ENCODE results near the gene ADGRB3.
A peak's percentile ranks its signal among the peaks of the same experiment; 100 is the strongest.
"Not testable (repeated sequence)": the region's sequence is repeated elsewhere in the genome, so short reads cannot be mapped to it uniquely, and the experiment has no call there.

The ADGRB3 gene

DNA sequence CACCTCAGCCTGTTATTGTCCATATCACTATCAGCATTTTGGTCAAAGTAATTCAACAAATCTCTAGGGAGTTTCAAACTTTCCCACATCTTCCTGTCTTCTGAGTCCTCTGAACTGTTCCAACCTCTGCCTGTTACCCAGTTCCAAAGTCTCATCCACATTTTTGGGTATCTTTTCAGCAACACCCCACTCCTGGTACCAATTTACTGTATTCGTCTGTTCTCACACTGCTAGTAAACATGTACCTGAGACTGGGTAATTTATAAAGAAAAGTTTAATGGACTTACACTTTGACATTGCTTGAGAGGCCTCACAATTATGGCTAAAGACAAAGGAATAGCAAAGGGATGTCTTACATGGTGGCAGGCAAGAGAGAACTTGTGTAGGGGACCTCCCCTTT lies 224.2 kb downstream of the ADGRB3 start:
- DNase-seq: no peak

GRCh38 chr6:68868646-68869045 lies 233.6 kb downstream of the ADGRB3 start:
- DNase-seq: no peak

GRCh38 chr6:68873236-68873635 lies 238.2 kb downstream of the ADGRB3 start:
- DNase-seq: no peak

GRCh38 chr6:68874747-68875146 lies 239.7 kb downstream of the ADGRB3 start:
- no peak for DNase-seq

DNA sequence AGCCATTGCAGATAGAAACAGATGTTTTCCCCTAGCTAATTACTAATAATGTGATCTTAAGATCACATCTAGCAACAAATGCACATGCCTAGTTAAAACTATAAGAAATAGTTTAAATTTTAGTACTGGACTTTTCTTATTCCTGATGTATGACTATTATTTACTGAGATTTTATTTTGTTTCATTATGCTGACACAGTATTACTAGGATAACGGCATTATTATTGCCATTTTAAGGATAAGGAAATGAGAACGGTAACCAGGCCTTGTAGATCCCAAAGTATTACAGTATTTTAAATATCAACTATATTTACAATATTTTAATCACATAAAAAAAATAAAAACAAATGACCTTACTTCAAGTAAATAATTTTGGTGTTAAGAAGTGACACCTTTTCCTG lies 240.3 kb downstream of the ADGRB3 start:
- DNase-seq: no peak

DNA sequence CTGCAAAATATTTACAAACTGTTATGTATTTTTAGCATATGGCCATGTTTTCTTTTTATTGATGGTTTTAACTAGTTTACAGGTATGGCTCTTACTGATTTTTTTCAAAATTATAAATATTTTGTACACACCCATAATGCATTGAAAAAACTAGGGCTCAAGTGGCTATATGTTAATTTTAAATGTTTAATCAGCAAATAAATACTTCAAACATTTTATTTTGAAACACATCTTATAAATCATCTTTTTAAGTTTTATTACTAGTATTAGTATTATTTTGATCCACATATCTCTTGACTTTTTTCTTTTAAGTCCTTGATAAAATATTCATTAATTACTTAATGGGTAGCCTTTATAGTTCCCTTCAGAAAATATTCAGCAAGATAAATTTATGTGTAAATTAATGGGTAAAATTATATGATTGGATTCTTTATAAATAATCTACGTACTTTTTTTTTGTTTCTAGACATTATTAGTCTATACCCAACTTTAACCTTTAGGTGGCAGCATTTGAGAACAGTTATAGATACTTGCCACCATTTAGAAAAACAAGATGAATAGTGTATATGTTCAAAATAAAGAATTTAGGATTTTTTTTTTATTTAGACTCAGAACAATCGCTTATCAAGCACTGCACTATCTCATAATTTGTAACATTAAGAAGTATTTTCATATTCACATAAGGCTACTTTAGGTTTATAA lies 241.9 kb downstream of the ADGRB3 start:
- peak; percentile 23 for DNase-seq

DNA sequence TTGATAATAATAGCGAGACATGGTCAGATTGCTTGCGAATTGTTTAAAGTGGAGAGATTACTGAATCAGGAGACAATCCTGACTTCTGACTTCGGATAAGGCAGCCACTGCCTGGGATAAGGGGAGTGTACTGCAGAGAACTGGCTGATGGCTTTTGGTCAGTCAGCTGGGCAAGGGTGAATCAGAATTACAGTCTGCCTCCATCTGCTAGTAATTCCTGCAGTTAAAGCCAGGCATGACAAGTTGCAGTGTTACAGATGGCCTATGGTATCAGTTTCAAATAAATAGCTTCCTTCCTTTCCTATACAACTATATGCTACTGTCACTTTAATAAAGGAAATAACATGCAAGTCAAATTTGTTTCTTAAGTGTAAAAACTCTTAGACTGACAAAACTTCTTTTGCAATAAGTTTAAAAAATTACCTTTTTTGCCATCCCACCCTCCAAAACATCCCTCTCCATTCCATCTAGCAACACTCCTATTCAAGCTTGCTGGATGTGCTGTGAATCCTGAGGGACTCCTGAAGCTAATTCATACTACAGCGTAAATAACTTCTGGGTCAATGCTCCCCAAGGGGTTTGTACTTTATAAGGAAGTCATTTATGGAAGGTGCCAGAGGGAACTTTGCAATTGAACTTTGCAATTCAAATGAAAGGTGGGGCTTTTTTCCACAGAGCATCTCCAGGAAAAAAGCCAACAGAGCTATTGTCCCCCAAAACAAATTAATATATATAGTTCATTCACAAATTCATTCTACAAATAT lies 245.2 kb downstream of the ADGRB3 start:
- no peak for DNase-seq

GRCh38 chr6:68883325-68883724 lies 248.2 kb downstream of the ADGRB3 start:
- not testable (repeated sequence) for DNase-seq

- peak; percentile 3 for DNase-seq
These were observed 256.3 kb downstream of the ADGRB3 start for GRCh38 chr6:68891419-68891818.

GRCh38 chr6:68892452-68892851 lies 257.4 kb downstream of the ADGRB3 start:
- DNase-seq: no peak

GRCh38 chr6:68895929-68896328 lies 260.8 kb downstream of the ADGRB3 start:
- DNase-seq: no peak

DNA sequence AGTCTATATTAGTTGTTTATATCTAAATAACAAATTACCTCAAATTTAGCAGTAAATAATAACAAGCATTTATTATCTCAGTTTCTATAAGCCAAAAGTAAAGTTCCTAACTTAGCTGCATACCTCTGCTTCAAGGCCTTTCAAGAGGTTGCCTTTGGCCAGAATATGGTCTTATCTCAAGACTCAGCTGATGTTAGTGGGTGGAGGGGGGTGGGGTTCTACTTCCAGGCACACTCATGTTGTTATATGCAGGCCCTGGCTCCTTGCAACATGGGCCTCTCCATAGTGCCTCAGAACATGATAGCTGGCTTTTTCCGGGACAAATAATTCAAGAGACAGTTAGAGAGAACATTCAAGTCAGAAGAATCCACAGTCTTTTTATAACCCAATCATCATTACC lies 266.0 kb downstream of the ADGRB3 start:
- DNase-seq: no peak

GRCh38 chr6:68911334-68911733 lies 276.3 kb downstream of the ADGRB3 start:
- DNase-seq: no peak

- no peak for DNase-seq
These were observed 276.7 kb downstream of the ADGRB3 start for GRCh38 chr6:68911811-68912210.

DNA sequence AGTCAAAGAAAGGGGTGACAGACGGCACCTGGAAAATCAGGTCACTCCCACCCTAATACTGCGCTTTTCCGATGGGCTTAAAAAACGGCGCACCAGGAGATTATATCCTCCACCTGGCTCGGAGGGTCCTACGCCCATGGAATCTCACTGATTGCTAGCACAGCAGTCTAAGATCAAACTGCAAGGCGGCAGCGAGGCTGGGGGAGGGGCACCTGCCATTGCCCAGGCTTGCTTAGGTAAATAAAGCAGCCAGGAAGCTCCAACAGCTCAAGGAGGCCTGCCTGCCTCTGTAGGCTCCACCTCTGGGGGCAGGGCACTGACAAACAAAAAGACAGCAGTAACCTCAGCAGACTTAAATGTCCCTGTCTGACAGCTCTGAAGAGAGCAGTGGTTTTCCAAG lies 277.7 kb downstream of the ADGRB3 start:
- DNase-seq: not testable (repeated sequence)

GRCh38 chr6:68915586-68915985 lies 280.5 kb downstream of the ADGRB3 start:
- DNase-seq: no peak

GRCh38 chr6:68919537-68919936 lies 284.5 kb downstream of the ADGRB3 start:
- no peak for DNase-seq

GRCh38 chr6:68941345-68941744 lies 306.3 kb downstream of the ADGRB3 start:
- DNase-seq: no peak

- DNase-seq: no peak
These were observed 312.6 kb downstream of the ADGRB3 start for GRCh38 chr6:68947721-68948120.

DNA sequence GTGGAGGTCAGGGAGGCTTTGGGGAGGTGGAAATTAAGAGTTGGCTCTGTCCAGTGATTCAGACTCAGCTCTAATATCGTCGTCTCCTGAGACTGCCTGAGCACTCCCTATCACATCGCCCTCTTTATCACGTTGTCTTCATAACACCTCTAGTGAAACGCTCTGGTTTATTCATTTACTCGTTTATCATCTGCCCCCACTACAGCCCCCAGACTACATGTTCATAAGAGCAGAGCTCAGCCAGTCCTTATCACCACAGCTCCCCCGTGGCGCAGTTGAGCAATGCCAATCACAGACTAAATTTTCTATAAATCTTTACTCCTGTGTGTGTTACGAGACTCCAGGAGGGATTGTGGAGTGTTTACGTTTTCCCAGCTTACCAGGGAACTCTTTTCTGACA lies 316.2 kb downstream of the ADGRB3 start:
- no peak for DNase-seq

DNA sequence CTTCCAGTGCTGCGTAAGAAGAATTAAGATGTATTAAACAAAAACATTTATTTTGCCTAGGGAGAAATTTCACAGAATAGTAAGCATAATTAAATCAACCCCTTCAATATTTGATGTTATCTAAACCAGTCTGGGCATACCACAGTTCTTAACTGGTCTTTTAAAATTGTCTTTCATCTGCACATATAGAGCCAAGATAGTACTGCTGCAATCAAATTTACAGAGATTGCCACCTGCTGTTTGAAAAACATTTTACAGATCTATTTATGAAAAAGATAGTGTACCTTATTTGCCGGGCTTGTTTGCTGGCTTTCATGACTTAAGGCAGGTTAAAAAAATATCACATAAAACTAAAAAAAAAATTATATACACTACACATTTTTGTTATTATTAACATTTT lies 323.2 kb downstream of the ADGRB3 start:
- DNase-seq: no peak

DNA sequence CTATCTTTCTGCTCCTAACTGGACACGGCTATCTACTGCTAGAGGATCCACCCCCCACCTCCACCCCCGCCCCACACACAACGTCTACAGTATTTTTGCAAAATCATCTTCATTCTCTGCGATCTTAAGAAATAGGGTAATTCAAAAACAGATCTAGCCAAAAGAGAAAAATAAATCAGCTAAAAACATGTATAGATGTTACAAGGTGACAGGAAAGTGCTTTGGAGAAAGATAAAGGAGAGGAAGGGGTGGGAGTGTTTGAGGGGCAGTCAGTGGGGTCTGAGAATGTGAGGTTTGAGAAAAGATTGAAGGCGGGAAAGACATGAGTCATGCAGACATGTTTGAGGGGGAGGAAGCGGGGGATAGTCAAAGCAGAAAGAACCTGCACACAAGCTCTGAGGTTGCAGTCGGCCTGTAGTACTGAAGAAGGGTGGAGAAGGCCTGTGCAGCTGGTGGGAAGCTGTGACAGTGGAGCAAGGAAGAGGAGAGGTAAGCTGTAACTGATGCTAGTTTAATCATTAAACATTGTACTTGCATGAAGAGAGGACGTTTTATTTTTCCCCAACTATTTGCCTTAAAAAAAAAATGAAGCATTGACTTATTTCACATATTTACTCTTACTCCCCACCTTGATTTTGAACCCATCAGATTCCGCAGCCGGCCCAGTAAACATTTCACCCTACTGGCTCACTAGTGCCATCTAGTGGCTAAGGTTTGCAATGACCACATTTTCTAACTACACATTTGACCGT lies 332.6 kb downstream of the ADGRB3 start:
- DNase-seq: peak; percentile 44

DNA sequence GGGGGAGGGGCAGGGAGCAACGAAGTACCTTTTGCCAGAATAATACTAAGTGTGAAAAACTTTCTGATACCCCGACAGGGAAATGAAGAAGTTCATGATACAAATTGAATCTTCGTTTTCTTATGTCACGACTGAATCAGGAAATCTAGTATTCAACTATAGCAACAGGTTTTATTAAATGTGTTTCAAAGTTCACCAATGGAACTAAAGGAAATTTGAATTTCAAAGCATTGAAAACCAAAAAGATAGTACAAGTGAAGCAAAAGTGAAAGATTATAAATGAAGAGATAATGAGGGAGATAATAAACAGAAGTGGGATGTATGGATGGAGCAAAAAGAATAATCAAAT lies 333.2 kb downstream of the ADGRB3 start:
- no peak for DNase-seq

DNA sequence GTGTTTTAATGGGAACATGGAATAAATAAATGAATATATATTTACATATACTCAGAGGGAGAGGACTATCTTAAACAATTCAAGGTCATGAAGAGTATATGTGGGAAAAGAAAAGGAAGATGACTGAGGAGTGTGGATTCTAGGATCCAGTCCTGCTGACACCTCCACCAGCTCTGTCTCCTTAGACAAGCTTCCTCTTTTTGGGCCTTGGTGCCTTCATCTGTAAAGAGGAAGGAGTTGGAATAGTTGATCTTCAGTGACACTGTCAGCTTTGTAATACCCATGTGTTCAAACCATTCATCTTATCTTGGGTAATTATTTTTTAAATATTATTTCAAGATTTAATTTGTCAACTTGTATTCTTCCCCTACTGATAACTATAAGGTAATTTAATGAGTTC lies 338.0 kb downstream of the ADGRB3 start:
- DNase-seq: no peak
